GM04503 (cell line): ENCODE results near the gene GPR17.

ENCODE experiments used
- DNase-seq: peaks from one replicate; pipeline ENCODE4 v3.0.0-alpha.2; 2012; ENCODE audit warnings: low read depth

Gene GPR17

DNA sequence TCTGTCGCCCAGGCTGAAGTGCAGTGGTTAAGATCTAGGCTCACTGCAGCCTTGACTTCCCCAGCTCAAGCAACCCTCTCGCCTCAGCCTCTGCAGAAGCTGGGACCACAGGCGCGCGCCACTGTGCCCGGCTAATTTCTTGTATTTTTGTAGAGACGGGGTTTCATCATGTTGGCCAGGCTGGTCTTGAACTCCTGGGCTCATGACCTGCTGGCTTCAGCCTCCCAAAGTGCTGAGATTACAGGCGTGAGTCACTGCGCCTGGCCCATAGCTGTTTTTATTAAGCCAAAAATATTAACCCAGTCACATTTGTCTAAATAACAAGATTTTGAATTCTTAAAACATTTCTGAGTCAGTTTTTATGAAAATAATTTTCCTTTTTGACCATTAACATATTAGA is 49.0 kb downstream of the GPR17 start:
- DNase-seq, result no peak

DNA sequence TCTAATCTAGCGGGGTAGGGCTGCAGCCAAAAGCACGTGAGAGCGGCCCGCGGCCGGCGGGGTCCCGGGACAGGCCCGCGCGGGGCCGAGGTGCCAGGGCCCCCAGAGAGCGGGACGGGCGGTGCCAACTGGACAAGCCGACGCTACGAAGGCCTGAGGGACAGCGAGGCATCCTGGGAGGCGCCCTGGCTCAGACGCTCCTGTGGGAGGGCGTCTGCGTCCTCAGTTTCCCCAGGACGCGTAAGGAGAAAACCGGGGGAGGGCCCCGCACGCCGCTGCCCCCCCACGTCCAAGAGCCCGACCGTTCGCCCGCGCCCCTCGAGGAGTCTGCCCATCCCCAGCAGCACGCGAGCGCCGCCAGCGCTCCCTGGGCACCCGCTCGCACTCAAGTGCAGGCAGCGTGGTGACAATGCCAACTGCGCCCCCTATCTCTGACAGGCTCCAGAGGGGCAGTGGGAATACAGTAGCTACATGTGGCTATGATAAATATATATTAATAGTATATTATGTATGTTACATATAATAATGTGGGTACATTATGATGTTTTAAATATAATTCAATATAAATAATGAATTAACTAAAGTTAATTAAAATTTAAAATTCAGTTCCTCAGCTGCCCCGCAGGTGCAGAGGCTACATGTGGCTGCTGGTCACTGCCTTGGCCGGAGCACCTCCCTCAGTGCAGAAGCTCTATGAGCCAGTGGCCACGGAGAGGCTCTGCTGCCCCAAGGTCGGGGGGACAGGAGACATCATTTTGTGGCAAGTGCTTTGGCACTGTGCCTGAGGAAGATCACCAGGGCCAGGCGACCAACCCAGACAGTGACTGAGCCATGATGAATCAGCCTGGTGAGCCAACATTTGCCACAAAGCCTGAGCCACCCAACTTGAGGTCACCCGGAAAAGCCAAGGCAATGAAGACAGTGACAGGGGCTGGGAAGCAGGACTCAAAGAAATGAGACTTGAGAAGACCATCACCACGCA is 49.8 kb downstream of the GPR17 start:
- DNase-seq, result no peak

DNA sequence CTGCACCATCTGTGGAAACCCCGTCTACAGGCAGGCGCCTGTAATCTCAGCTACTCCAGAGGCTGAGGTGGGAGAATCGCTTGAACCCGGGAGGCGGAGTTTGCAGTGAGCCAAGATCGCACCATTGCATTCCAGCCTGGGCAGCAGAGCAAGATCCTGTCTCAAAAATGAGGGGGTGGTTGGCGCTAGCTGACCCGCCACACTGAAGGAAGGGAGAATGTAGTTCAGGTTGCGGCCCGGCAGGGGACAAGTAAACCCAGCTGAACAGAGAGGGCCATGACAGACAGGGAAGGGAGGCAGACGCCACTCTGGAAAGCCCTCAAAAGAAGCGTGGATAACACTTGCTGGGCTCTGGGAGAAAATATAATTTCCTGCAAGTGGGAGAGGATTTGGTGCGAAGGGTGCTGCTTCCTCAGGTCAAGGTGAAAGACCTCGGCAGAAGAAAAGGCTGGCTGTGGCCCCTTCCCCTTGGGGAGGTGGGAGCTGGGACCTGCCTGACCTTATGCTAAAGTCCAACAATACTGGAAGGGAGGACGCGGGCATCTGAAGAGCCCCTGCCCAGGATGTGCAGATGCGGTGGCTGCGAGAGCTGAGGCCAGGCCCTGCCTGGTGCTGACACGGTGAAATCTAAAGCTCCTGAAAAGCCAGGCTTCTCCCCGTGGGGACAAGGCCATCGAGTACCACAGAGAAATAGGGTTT is 51.7 kb downstream of the GPR17 start:
- no peak for DNase-seq

DNA sequence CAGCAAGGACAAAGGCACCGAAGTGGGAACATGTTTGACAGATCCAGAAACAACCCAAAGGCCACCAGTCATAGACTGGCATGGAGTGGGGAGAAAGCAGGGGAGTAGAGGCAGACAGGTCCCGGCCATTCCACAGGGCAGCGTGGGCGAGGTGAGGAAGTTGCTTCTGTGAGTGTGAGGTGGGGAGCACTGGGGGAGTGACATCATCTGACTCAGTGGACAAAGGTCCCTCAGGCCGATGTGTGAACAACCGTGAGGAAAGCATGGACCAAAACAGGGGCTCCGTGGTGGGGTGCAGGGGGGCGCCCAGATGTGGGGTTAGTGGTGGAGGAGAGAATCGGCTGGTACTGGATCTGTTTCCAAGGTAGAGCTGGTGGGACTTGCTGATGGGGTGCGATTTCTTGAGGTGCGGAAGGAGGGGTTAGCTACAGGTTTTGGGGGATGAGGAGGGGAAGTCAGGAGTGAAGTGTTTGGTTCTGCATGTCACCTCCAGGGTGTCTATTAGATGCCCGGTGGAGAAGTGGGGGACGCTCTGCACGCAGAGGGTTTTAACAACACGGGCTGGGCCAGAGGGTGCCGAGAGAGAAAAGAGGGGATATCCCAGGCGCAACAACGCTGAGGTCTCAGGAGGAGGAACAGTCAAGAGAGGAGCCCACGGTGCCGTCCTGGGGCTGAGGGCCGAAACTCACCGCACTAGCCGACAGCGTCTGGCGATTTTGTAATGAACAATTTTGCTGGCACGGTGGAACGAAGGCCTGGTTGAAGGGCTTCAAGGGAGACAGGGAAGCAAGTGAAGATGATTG is 52.8 kb downstream of the GPR17 start:
- DNase-seq, result no peak

DNA sequence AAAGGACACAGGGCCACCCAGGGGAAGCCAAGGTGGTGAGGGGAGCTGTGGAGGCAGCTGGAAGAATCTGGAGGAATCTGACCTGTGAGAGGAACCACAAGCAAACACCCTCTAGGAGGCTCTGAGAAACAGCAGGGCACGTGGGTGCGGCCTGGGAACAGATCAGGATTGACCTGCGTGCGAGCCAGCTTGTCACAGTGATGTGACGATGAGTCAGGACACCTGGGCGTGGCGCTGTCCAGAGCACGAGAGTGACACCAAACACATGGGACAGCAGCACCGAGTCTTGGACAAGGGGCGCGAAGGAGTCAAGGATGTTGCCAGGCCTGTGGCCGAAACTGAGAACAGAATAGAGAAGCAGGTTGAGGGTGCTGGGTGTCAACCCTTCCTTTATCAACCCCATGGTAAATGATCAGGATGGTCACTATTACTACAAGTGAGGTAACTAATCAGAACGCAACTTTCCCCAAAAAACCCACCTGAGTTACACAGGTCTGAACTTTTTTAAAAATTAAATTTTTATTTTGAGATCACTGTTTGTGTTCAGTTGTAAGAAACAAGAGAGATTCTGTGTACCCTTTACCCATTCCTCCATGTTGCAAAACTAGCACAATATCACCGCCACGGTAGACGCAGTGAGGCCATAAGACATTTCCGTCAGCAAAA is 54.7 kb downstream of the GPR17 start:
- no peak for DNase-seq

DNA sequence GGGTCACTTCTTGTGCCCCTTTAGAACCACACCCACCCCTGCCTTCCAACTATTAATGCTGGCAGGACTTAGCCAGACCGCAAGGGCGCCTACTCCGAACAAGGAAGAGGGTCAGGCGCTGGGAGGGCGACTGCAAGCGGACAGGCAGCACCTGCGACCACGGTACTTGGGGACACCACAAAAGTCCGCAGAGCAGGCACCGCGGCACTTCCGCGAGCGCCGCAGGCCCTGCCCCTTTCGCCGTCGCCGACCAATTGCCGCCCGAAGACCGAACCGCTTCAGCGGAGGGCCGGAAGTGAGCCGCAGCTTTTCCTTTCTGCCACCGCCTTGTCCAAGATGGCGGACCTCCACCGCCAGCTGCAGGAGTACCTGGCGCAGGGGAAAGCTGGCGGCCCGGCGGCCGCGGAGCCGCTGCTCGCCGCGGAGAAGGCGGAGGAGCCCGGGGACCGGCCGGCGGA is 55.3 kb downstream of the GPR17 start, which contains the start of gene SFT2D3:
TSS of gene SFT2D3 (plus strand) at position 305 of the 458 bp plus-strand sequence. CDS start at position 337, 32 bp downstream.
- peak; percentile 45 for DNase-seq

DNA sequence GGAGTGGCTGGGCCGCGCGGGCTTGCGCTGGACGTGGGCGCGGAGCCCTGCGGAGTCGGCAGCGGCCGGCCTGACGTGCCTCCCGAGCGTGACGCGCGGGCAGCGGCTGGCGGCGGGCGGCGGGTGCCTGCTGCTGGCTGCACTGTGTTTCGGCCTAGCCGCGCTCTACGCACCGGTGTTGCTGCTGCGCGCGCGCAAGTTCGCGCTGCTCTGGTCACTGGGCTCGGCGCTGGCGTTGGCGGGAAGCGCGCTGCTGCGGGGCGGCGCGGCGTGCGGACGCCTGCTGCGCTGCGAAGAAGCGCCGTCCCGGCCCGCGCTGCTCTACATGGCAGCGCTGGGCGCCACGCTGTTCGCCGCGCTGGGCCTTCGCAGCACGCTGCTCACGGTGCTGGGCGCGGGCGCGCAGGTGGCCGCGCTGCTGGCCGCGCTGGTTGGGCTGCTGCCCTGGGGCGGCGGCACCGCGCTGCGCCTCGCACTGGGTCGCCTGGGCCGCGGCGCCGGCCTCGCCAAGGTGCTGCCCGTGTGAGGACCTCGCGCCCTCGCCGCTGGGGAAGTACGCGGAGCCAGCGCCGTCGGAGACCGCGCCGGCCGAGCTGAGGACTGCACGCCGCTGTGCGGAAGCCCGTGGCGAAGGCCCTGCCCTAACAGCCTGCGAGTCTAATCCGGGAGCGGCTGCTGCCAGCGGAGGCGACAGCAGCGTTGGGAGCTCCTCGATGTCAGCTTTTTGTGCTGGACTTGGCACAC is 55.9 kb downstream of the GPR17 start:
- no peak for DNase-seq
